Osteoblast (primary cell): ENCODE measurements around the gene NRXN2. TPM values are rescaled to one million over a fixed set of nuclear protein-coding genes. Genes with fewer than 3 reads are reported as not detected.

Experiments
- DNase-seq: peaks from one replicate; pipeline ENCODE4 v3.0.0; 2011; ENCODE audit warnings: low spot score, mixed read lengths; ENCODE audit not compliant: insufficient read length; ENCODE audit errors: missing footprints
- H2AFZ ChIP-seq: 2 replicates; pipeline ENCODE4 v1.6.0; 2011; ENCODE audit warnings: mild to moderate bottlenecking, low read length
- H3K27ac ChIP-seq: 2 replicates; pipeline ENCODE4 v1.5.1; 2011; ENCODE audit warnings: mild to moderate bottlenecking, low read depth, low read length, moderate library complexity
- H3K27me3 ChIP-seq: 2 replicates; pipeline ENCODE4 v1.6.0; 2012; ENCODE audit warnings: mild to moderate bottlenecking, control low read depth, inconsistent platforms, low read length, moderate library complexity; ENCODE audit not compliant: insufficient read depth
- H3K36me3 ChIP-seq: 2 replicates; pipeline ENCODE4 v1.5.1; 2011; ENCODE audit warnings: mild to moderate bottlenecking, low read length, control low read depth, moderate library complexity; ENCODE audit not compliant: insufficient read depth
- H3K4me1 ChIP-seq: 2 replicates; pipeline ENCODE4 v1.5.1; 2011; ENCODE audit warnings: mild to moderate bottlenecking, low read length, control low read depth, moderate library complexity; ENCODE audit not compliant: insufficient read depth
- H3K4me2 ChIP-seq: 2 replicates; pipeline ENCODE4 v1.6.0; 2011; ENCODE audit warnings: mild to moderate bottlenecking, low read length; ENCODE audit not compliant: insufficient read depth
- H3K4me3 ChIP-seq: fragments of 200-600 bp; sonication (generic); 3 replicates; pipeline ENCODE4 v1.5.1; 2012; ENCODE audit warnings: mild to moderate bottlenecking, low read length, inconsistent platforms; ENCODE audit not compliant: insufficient read depth
- H3K79me2 ChIP-seq: 2 replicates; pipeline ENCODE4 v1.6.0; 2012; ENCODE audit warnings: mild to moderate bottlenecking, low read length, control low read depth, inconsistent platforms; ENCODE audit not compliant: insufficient read depth
- H3K9me3 ChIP-seq: 2 replicates; pipeline ENCODE4 v1.5.1; 2011; ENCODE audit warnings: low read depth, low read length, control low read depth
- H4K20me1 ChIP-seq: 2 replicates; pipeline ENCODE4 v1.6.0; 2012; ENCODE audit warnings: mild to moderate bottlenecking, low read length, control low read depth; ENCODE audit not compliant: insufficient read depth
- CTCF ChIP-seq: IDR thresholded peaks from 2 replicates; pipeline ENCODE4 v1.5.1; 2011; ENCODE audit warnings: mild to moderate bottlenecking, low read depth, low read length, moderate library complexity; ENCODE audit errors: extremely low read depth
- total RNA-seq: library from RNA; depleted of rRNA; stranded (reverse); fragments of >200 nt; gene quantifications from 2 replicates; pipeline ENCODE4 v1.2.3, GENCODE V29; 2012

NRXN2 gene
- total RNA-seq, 1 donor, result 90.1 TPM

GRCh38 chr11:64763526-64764039, 40.6 kb upstream of the NRXN2 start:
- Histone ChIP-seq H3K79me2 (peaks cover 24% of the 10 kb centered on the region), H2AFZ (no peak overlapping the region), H3K36me3 (peaks cover 53% of the 10 kb centered on the region), H4K20me1 (peaks cover 43% of the 10 kb centered on the region), H3K4me3 (no peak overlapping the region), H3K4me2 (no peak overlapping the region), H3K27me3 (no peaks in the 10 kb centered on the region), H3K9me3 (no peaks in the 10 kb centered on the region), H3K27ac (peak overlapping the region; percentile 12), H3K4me1 (peaks cover 23% of the 10 kb centered on the region)
- no peak for TF ChIP-seq CTCF
- DNase-seq, result no peak

- no peaks in the 10 kb centered on the region for H3K9me3 ChIP-seq
- no peak overlapping the region for H3K4me3 ChIP-seq
- peaks cover 46% of the 10 kb centered on the region for H3K36me3 ChIP-seq
- H3K79me2 ChIP-seq, result peaks cover 19% of the 10 kb centered on the region
- H3K27ac ChIP-seq, result peak overlapping the region; percentile 12
- H3K27me3 ChIP-seq, result no peaks in the 10 kb centered on the region
- H3K4me1 ChIP-seq, result peaks cover 23% of the 10 kb centered on the region
- DNase-seq, result peak; percentile 91
- no peak for TF ChIP-seq CTCF
- peaks cover 42% of the 10 kb centered on the region for H4K20me1 ChIP-seq
- H2AFZ ChIP-seq, result no peak overlapping the region
- H3K4me2 ChIP-seq, result no peak overlapping the region
Observed at GRCh38 chr11:64762674-64763525, 39.9 kb upstream of the NRXN2 start.

- TF ChIP-seq CTCF, result no peak
- Histone ChIP-seq H3K9me3 (no peaks in the 10 kb centered on the region), H3K36me3 (peaks cover 39% of the 10 kb centered on the region), H2AFZ (no peak overlapping the region), H3K27ac (no peak overlapping the region), H3K79me2 (peaks cover 12% of the 10 kb centered on the region), H3K4me3 (no peak overlapping the region), H3K4me1 (peaks cover 23% of the 10 kb centered on the region), H4K20me1 (peaks cover 36% of the 10 kb centered on the region), H3K4me2 (no peak overlapping the region), H3K27me3 (no peaks in the 10 kb centered on the region)
- DNase-seq, result peak; percentile 63
Observed at GRCh38 chr11:64762277-64762673, 39.3 kb upstream of the NRXN2 start.

GRCh38 chr11:64760759-64761420, 37.9 kb upstream of the NRXN2 start:
- H3K27ac ChIP-seq, result no peak overlapping the region
- H3K9me3 ChIP-seq, result no peaks in the 10 kb centered on the region
- no peak for TF ChIP-seq CTCF
- no peak overlapping the region for H3K4me3 ChIP-seq
- no peaks in the 10 kb centered on the region for H3K27me3 ChIP-seq
- no peak overlapping the region for H2AFZ ChIP-seq
- peaks cover 31% of the 10 kb centered on the region for H3K36me3 ChIP-seq
- H3K79me2 ChIP-seq, result peaks cover 5% of the 10 kb centered on the region
- H3K4me1 ChIP-seq, result peaks cover 23% of the 10 kb centered on the region
- peak; percentile 73 for DNase-seq
- no peak overlapping the region for H3K4me2 ChIP-seq
- H4K20me1 ChIP-seq, result peaks cover 29% of the 10 kb centered on the region
